GM20000 (cell line): ENCODE data around the gene KIF13A.

ENCODE experiments used
- DNase-seq: peaks from one replicate; pipeline ENCODE4 v3.0.0; 2012; ENCODE audit warnings: low spot score
- CTCF ChIP-seq: IDR thresholded peaks from 2 replicates; pipeline ENCODE4 v1.5.1; 2012; ENCODE audit warnings: mild to moderate bottlenecking, control low read depth; ENCODE audit errors: extremely low read depth, missing control alignments

The KIF13A gene

GRCh38 chr6:17884498-17885478 is 102.6 kb downstream of the KIF13A start:
- TF ChIP-seq CTCF = no peak
- DNase-seq = peak; percentile 42

GRCh38 chr6:17883665-17884497 is 103.6 kb downstream of the KIF13A start:
- TF ChIP-seq CTCF = no peak
- DNase-seq = no peak

- no peak for TF ChIP-seq CTCF
- no peak for DNase-seq
Measured at GRCh38 chr6:17881085-17881858, 106.2 kb downstream of the KIF13A start.

- no peak for TF ChIP-seq CTCF
Measured at GRCh38 chr6:17879184-17879583, 108.3 kb downstream of the KIF13A start.

GRCh38 chr6:17878734-17879133 is 108.7 kb downstream of the KIF13A start:
- no peak for TF ChIP-seq CTCF

More at GRCh38 chr6:17879184-17879583, 108.3 kb downstream of the KIF13A start:
- DNase-seq = no peak

GRCh38 chr6:17877895-17878440 is 109.5 kb downstream of the KIF13A start:
- TF ChIP-seq CTCF = no peak
- no peak for DNase-seq

More at GRCh38 chr6:17878734-17879133, 108.7 kb downstream of the KIF13A start:
- no peak for DNase-seq
